ENCODE data around the gene HTATIP2.

HTATIP2 gene

GRCh38 chr11:20407344-20407743 is 43.8 kb downstream of the HTATIP2 start:
- DNase-seq (ENCODE audit: low read depth) = no peak
- no peak for TF ChIP-seq CTCF (IDR thresholded peaks at IDR 0.05; ENCODE audit: low read depth, low read length, missing control alignments)
- no peak overlapping the region for H3K4me3 ChIP-seq (ENCODE audit: low read depth, low read length)

GRCh38 chr11:20415432-20415831 is 51.9 kb downstream of the HTATIP2 start:
- no peak overlapping the region for H3K4me3 ChIP-seq (ENCODE audit: low read depth, low read length)
- no peak for TF ChIP-seq CTCF (IDR thresholded peaks at IDR 0.05; ENCODE audit: low read depth, low read length, missing control alignments)
- DNase-seq (ENCODE audit: low read depth) = no peak

- TF ChIP-seq CTCF (IDR thresholded peaks at IDR 0.05; ENCODE audit: low read depth, low read length, missing control alignments) = no peak
- no peak overlapping the region for H3K4me3 ChIP-seq (ENCODE audit: low read depth, low read length)
- DNase-seq (ENCODE audit: low read depth) = no peak
Observed at GRCh38 chr11:20417771-20418170, 54.3 kb downstream of the HTATIP2 start.

GRCh38 chr11:20421946-20422345 is 58.4 kb downstream of the HTATIP2 start:
- H3K4me3 ChIP-seq (ENCODE audit: low read depth, low read length) = no peak overlapping the region
- no peak for TF ChIP-seq CTCF (IDR thresholded peaks at IDR 0.05; ENCODE audit: low read depth, low read length, missing control alignments)
- DNase-seq (ENCODE audit: low read depth) = no peak

GRCh38 chr11:20429216-20429615 is 65.7 kb downstream of the HTATIP2 start:
- DNase-seq (ENCODE audit: low read depth) = no peak
- TF ChIP-seq CTCF (IDR thresholded peaks at IDR 0.05; ENCODE audit: low read depth, low read length, missing control alignments) = no peak
- no peak overlapping the region for H3K4me3 ChIP-seq (ENCODE audit: low read depth, low read length)

Data from GM12864 (cell line).